CD14-positive monocyte (primary cell): ENCODE measurements around the gene LRP10. TPM values are rescaled to one million over a fixed set of nuclear protein-coding genes. Genes with fewer than 3 reads are reported as not detected.
"Not testable (repeated sequence)": the region's sequence is repeated elsewhere in the genome, so short reads cannot be mapped to it uniquely, and the experiment has no call there.

Source experiments
- DNase-seq, 3 donors: peaks; one replicate each; pipeline ENCODE4 v3.0.0-alpha.2; 2011 to 2022
- H2AFZ ChIP-seq: 2 replicates; pipeline ENCODE4 v1.6.0; 2012; ENCODE audit warnings: mild to moderate bottlenecking, low read depth, low read length, inconsistent platforms; ENCODE audit not compliant: insufficient read depth, poor library complexity, severe bottlenecking
- H3K27ac ChIP-seq, 2 donors: 1 replicate in 1 of 2; 2 replicates in 1 of 2; pipeline ENCODE4 v1.5.1; 2012 to 2013; ENCODE audit warnings: low read length in 2 of 2, control low read depth in 1 of 2, inconsistent platforms in 1 of 2, low read depth in 1 of 2, mild to moderate bottlenecking in 1 of 2
- H3K27me3 ChIP-seq, 2 donors: one replicate each; pipeline versions ENCODE4 v1.6.0 to v1.6.1; 2011 to 2013; ENCODE audit warnings: low read length in 2 of 2; ENCODE audit not compliant: control insufficient read depth in 2 of 2, insufficient read depth in 2 of 2
- H3K36me3 ChIP-seq, 2 donors: replicated peaks in 1 of 2; 1 replicate in 1 of 2; 2 replicates in 1 of 2; pipeline versions ENCODE4 v1.5.1 to v1.6.1; 2012 to 2013; ENCODE audit warnings: low read length in 2 of 2, control low read depth in 1 of 2, inconsistent platforms in 1 of 2, mild to moderate bottlenecking in 1 of 2; ENCODE audit not compliant: insufficient read depth in 2 of 2, control insufficient read depth in 1 of 2
- H3K4me1 ChIP-seq, 2 donors: 1 replicate in 1 of 2; 2 replicates in 1 of 2; pipeline versions ENCODE4 v1.5.1 to v1.6.1; 2012 to 2013; ENCODE audit warnings: low read length in 2 of 2, control low read depth in 1 of 2, inconsistent platforms in 1 of 2, mild to moderate bottlenecking in 1 of 2, moderate library complexity in 1 of 2; ENCODE audit not compliant: insufficient read depth in 2 of 2, control insufficient read depth in 1 of 2
- H3K4me2 ChIP-seq: replicated peaks from 2 replicates; pipeline ENCODE3; 2012; ENCODE audit warnings: low read length, moderate library complexity, mild to moderate bottlenecking; ENCODE audit not compliant: poor library complexity, severe bottlenecking; ENCODE audit errors: extremely low read depth
- H3K4me3 ChIP-seq, 3 experiments: fragments of 200-600 bp in 1 of 3; sonication (generic) in 1 of 3; replicated peaks in 1 of 3; 1 replicate in 2 of 3; 2 replicates in 1 of 3; pipeline ENCODE4 v1.5.1; 2011 to 2013; ENCODE audit warnings: low read length in 3 of 3, mild to moderate bottlenecking in 3 of 3, control low read depth in 2 of 3, low read depth in 2 of 3, inconsistent platforms in 1 of 3, moderate library complexity in 1 of 3
- H3K79me2 ChIP-seq: 2 replicates; pipeline ENCODE4 v1.6.0; 2012; ENCODE audit warnings: mild to moderate bottlenecking, control low read depth, inconsistent platforms, low read length, moderate library complexity; ENCODE audit not compliant: insufficient read depth
- H3K9ac ChIP-seq: 2 replicates; pipeline ENCODE4 v1.6.0; 2017; ENCODE audit warnings: low read length, mild to moderate bottlenecking; ENCODE audit not compliant: insufficient read depth, poor library complexity, severe bottlenecking
- H3K9me3 ChIP-seq, 2 donors: replicated peaks in 1 of 2; 1 replicate in 1 of 2; 2 replicates in 1 of 2; pipeline versions ENCODE4 v1.5.1 to v1.6.1; 2012 to 2013; ENCODE audit warnings: low read length in 2 of 2, control low read depth in 1 of 2; ENCODE audit not compliant: control insufficient read depth in 1 of 2, insufficient read depth in 1 of 2
- H4K20me1 ChIP-seq: 2 replicates; pipeline ENCODE4 v1.6.0; 2012; ENCODE audit warnings: mild to moderate bottlenecking, low read length, control low read depth, moderate library complexity; ENCODE audit not compliant: insufficient read depth
- H3K27ac Mint-ChIP-seq, 7 donors: one replicate each; pipeline ENCODE4 v1.8.0; 2020; ENCODE audit warnings: mild to moderate bottlenecking in 7 of 7, mixed read lengths in 7 of 7, moderate library complexity in 6 of 7, inconsistent platforms in 2 of 7
- H3K27me3 Mint-ChIP-seq, 3 donors: one replicate each; pipeline ENCODE4 v1.8.0; 2021 to 2022; ENCODE audit warnings: low read depth in 3 of 3, mild to moderate bottlenecking in 3 of 3, mixed read lengths in 3 of 3, moderate library complexity in 3 of 3, inconsistent platforms in 1 of 3
- H3K36me3 Mint-ChIP-seq, 2 donors: one replicate each; pipeline ENCODE4 v1.8.0; 2020; ENCODE audit warnings: mixed read lengths in 2 of 2, inconsistent platforms in 1 of 2, mild to moderate bottlenecking in 1 of 2
- H3K4me1 Mint-ChIP-seq: one replicate; pipeline ENCODE4 v1.8.0; 2020; ENCODE audit warnings: mild to moderate bottlenecking, mixed read lengths
- H3K4me3 Mint-ChIP-seq, 2 donors: one replicate each; pipeline ENCODE4 v1.8.0; 2020; ENCODE audit warnings: mild to moderate bottlenecking in 2 of 2, mixed read lengths in 2 of 2, moderate library complexity in 1 of 2
- H3K9me3 Mint-ChIP-seq, 7 donors: one replicate each; pipeline ENCODE4 v1.8.0; 2020 to 2022; ENCODE audit warnings: mixed read lengths in 7 of 7, mild to moderate bottlenecking in 6 of 7, moderate library complexity in 6 of 7, inconsistent platforms in 2 of 7
- CTCF ChIP-seq: fragments of 200-600 bp; IDR thresholded peaks from one replicate; pipeline ENCODE4 v1.8.0; 2022; ENCODE audit warnings: antibody characterized with exemption, mild to moderate bottlenecking
- WGBS: methylation state at CpG from one replicate; pipeline ENCODE4 v1.1.5; 2013; ENCODE audit warnings: missing lambda C conversion rate; ENCODE audit not compliant: insufficient coverage; 5-methylcytosine and 5-hydroxymethylcytosine counted together
- intact Hi-C, 2 donors: fragments of 100-400 bp; cut with micrococcal nuclease; formaldehyde crosslinking; loops; one replicate each; pipeline versions ENCODE4 v1.15.0 to v1.15.1; 2023
- polyA plus RNA-seq, 3 donors: library from polyadenylated mRNA; depleted of rRNA in 1 of 3; unstranded in 2 of 3; stranded (reverse) in 1 of 3; fragments of 300-500 nt in 2 of 3; fragments of >200 nt in 1 of 3; fragmentation: Illumina TruSeq in 2 of 3; gene quantifications; 1 replicate in 2 of 3; 2 replicates in 1 of 3; pipeline ENCODE4 v1.2.3, GENCODE V29; 2012 to 2021

The LRP10 gene
- polyA plus RNA-seq, 3 donors = 39.0 to 65.1 (median 51.5) TPM

- Mint-ChIP-seq H3K4me1 (peaks cover 27% of the 10 kb centered on the region), H3K4me3 (no peak overlapping the region), H3K27ac (peak overlapping the region in 2 of 7 donors; percentile 73 to 83), H3K36me3 (peaks cover 0 to 1% of the 10 kb centered on the region in 2 donors), H3K27me3 (peaks cover 4 to 28% (median 21%) of the 10 kb centered on the region in 3 donors), H3K9me3 (peaks cover 0 to 7% (median 0%) of the 10 kb centered on the region in 7 donors)
- no CpG with 5 or more reads among the region's 2 CpGs for WGBS
- no peak for TF ChIP-seq CTCF
- intact Hi-C loops = loop anchor here (2.0 to 5.0 kb wide), 5 partner anchors 30 to 280 kb away; no protein-coding TSS in a partner anchor
- Histone ChIP-seq H3K4me1 (peaks cover 19 to 29% of the 10 kb centered on the region in 2 donors), H3K27ac (no peak overlapping the region), H3K9me3 (peaks cover 0 to 4% of the 10 kb centered on the region in 2 donors), H4K20me1 (no peaks in the 10 kb centered on the region), H3K9ac (no peak overlapping the region), H3K4me3 (no peak overlapping the region), H3K36me3 (no peaks in the 10 kb centered on the region), H3K4me2 (peak overlapping the region; percentile 85), H3K79me2 (no peaks in the 10 kb centered on the region), H2AFZ (no peak overlapping the region), H3K27me3 (peaks cover 0 to 7% of the 10 kb centered on the region in 2 donors)
- DNase-seq = no peak
These were observed 19.0 kb upstream of the LRP10 start for GRCh38 chr14:22852599-22852939.

DNA sequence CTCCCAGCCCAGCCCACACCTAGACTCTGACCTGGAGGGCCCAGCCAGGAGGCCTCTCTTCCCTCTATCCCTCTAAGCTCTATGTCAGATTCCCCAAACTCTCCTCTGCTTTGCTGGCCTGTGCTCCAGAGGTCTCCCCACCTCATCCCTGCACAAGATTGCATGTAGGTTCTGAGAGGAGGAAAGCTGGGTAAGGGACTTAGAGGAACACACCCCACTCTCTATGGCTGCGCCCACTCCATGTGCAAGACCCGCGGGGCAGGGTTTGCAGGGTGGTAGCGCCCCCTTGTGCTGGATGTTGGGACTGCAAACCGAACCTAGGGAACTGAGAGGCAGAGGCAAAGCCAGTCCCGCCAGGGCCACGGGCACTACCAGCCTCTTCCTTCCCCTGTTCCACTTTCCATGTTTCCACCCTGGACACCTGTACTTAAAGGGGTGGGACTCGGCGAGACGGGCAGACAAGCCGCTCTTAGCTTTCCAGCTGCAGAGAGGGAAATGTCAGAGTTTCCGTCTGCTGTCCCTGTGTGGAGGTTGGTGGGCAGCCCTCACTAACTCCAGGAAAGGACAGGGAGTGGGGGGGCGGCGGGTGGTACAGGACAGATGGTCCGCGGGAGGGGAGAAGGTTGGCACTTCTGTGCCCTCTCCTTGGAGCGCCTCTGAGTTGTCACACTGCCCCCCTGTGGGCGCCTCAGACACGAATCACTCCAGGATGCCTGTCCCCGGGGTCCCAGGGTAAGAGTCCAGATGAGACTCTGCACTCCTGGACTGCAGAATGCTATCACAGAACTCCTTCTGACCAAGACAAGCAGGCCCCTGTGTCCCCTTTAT is 18.4 kb upstream of the LRP10 start:
- H3K4me2 ChIP-seq = peak overlapping the region; percentile 85
- peak overlapping the region; percentile 55 for H3K9ac ChIP-seq
- peaks cover 14 to 24% of the 10 kb centered on the region in 2 donors for H3K4me1 ChIP-seq
- peak; percentile 74 to 83 (median 78) for DNase-seq
- H3K9me3 ChIP-seq = peaks cover 0 to 4% of the 10 kb centered on the region in 2 donors
- peaks cover 0 to 7% of the 10 kb centered on the region in 2 donors for H3K27me3 ChIP-seq
- H3K27ac ChIP-seq = peak overlapping the region in 1 of 2 donors; percentile 17
- H4K20me1 ChIP-seq = no peaks in the 10 kb centered on the region
- H3K36me3 ChIP-seq = no peaks in the 10 kb centered on the region
- 0% methylated on average over 13 of the region's 20 CpGs for WGBS
- Mint-ChIP-seq H3K27ac (peak overlapping the region in 6 of 7 donors; percentile 19 to 88 (median 61)), H3K9me3 (peaks cover 0 to 7% (median 0%) of the 10 kb centered on the region in 7 donors), H3K4me3 (peak overlapping the region; percentile 74 to 91), H3K4me1 (peaks cover 21% of the 10 kb centered on the region), H3K36me3 (peaks cover 0 to 1% of the 10 kb centered on the region in 2 donors), H3K27me3 (peaks cover 9 to 26% (median 19%) of the 10 kb centered on the region in 3 donors)
- peak overlapping the region; percentile 30 to 76 (median 34) for H3K4me3 ChIP-seq
- no peaks in the 10 kb centered on the region for H3K79me2 ChIP-seq
- peak overlapping the region; percentile 81 for H2AFZ ChIP-seq
- TF ChIP-seq CTCF = peak; percentile 96
- intact Hi-C loops = loop anchor here (1.0 to 5.0 kb wide), 7 partner anchors 30 to 283 kb away; no protein-coding TSS in a partner anchor

GRCh38 chr14:22854296-22854695 is 17.2 kb upstream of the LRP10 start:
- WGBS = 90% methylated on average over 2 of the region's 11 CpGs
- H3K4me3 ChIP-seq, H3K27ac Mint-ChIP-seq, H3K9me3 ChIP-seq, H2AFZ ChIP-seq, H3K4me3 Mint-ChIP-seq, H3K36me3 ChIP-seq, H3K27ac ChIP-seq, H3K79me2 ChIP-seq, H4K20me1 ChIP-seq, H3K4me2 ChIP-seq, DNase-seq, H3K27me3 ChIP-seq, H3K36me3 Mint-ChIP-seq, H3K9me3 Mint-ChIP-seq, H3K9ac ChIP-seq: not testable (repeated sequence)
- H3K4me1 ChIP-seq = peaks cover 9 to 17% of the 10 kb centered on the region in 2 donors
- intact Hi-C loops = loop anchor here (5.0 kb wide), 2 partner anchors 77 to 197 kb away; no protein-coding TSS in a partner anchor
- H3K4me1 Mint-ChIP-seq = peaks cover 16% of the 10 kb centered on the region
- H3K27me3 Mint-ChIP-seq = peaks cover 18 to 26% (median 20%) of the 10 kb centered on the region in 3 donors
